ENCODE data around the gene HNRNPC.

DNA sequence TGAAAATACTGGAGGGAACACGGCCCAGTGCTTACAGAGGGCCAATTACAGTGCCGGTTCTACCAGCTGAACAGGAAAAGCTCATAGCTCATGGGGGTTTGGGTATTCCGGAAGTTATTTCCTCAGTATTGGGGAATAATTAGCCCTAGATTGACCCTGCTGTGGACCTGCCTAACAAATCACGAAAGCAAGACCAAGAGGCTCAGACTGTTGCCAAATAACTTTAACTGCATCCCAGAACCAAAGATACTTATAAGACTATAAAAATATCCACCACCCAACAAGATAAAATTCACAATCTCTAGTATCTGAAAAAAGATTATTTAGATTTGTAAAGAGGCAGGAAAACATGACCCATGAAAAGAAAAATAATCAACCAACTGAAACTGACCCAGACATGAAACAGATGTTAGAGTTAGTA, 105.4 kb downstream of the HNRNPC start:
- no peak for TF ChIP-seq TARDBP (IDR thresholded peaks at IDR 0.05; ENCODE audit: borderline replicate concordance)
- no peak for TF ChIP-seq TAF1 (IDR thresholded peaks at IDR 0.05; ENCODE audit: borderline replicate concordance, low read depth, low read length)
- no peak for TF ChIP-seq POLR2A (IDR thresholded peaks at IDR 0.05; ENCODE audit: low read depth, low read length)
- TF ChIP-seq YY1 (IDR thresholded peaks at IDR 0.05; ENCODE audit: low read depth, low read length), result no peak
- no peak for TF ChIP-seq ZBTB11 (CRISPR knock-in tag; IDR thresholded peaks at IDR 0.05)
- no peak for TF ChIP-seq SRF (IDR thresholded peaks at IDR 0.05; ENCODE audit: low read depth in 2 of 2, low read length in 2 of 2)

Measured in GM12878 (cell line).